IPS-NIHi7 (cell line): Measurements from ENCODE around the gene ATP5MG.

ENCODE experiments used
- DNase-seq: peaks from one replicate; pipeline ENCODE4 v3.0.0; 2012; ENCODE audit warnings: mixed read lengths; ENCODE audit errors: extremely low spot score

Gene ATP5MG

GRCh38 chr11:118441770-118442275 is 40.4 kb downstream of the ATP5MG start:
- DNase-seq, result no peak

DNA sequence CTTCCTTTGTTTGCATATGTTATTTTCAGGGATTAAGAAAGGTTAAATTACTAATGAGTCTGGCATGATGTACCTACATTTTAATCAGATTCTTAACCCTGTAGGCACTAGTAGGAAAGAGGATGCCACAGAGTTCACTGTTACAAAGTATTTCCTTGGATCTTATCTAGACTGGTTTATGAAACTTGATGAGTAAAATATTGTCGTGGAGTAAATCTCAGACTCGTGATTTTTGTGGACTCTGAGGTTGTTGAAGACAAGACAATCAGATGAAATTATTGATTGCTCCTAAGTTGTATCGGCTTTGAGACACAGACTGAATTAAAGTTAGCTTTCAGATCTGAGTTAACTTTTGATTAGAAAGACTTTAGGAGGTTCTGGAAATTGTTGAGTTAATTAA is 40.9 kb downstream of the ATP5MG start:
- no peak for DNase-seq

GRCh38 chr11:118442908-118443589 is 41.6 kb downstream of the ATP5MG start:
- DNase-seq, result no peak

DNA sequence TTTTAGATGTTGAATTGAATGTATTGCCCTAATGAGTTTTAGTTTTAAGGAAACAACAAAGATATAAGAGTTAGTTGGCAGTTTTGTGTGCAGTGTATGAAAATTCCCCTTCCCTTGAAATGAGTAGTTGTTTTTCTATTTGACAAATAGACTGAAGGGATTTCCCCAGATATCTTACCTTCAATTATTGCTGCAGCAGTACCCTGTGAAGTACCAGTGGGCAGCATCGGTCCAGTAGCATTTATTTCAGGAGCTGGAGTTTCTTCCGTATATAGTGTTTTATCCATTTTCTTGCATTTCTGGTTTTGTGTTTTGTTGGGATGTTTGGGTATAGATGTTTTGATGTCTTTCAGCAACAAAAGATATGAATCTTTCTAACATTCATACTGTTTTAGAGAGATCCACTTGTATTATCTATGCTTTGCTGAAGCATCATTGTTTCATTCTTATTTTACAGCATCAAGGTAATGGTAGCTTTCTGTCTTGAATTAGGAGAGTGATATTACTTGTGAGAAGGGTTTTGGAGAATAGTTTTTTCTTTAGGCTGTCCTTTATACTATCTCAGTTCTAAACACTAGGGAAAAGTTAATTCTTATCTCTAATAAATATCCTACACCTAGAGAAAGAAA is 42.3 kb downstream of the ATP5MG start:
- no peak for DNase-seq

GRCh38 chr11:118447423-118447822 is 46.0 kb downstream of the ATP5MG start:
- no peak for DNase-seq

DNA sequence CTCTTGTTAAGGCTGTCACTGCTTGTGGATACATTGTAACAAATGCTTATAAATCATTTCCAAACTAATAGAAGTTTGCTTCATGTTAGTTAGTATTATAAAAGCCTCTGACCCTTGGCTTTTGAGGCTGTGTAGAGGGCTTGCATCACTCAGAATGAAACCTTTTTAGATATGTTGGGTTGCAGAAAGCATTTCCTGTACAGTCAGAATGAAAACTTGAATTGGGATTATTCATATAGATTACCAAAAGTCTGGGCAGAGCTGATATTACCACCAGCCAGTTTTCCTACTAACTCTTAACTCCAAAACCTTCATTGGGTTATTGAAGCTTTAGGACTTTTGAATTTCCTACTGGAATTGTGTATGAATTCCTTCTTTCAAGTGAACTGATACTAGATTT is 46.9 kb downstream of the ATP5MG start:
- no peak for DNase-seq

DNA sequence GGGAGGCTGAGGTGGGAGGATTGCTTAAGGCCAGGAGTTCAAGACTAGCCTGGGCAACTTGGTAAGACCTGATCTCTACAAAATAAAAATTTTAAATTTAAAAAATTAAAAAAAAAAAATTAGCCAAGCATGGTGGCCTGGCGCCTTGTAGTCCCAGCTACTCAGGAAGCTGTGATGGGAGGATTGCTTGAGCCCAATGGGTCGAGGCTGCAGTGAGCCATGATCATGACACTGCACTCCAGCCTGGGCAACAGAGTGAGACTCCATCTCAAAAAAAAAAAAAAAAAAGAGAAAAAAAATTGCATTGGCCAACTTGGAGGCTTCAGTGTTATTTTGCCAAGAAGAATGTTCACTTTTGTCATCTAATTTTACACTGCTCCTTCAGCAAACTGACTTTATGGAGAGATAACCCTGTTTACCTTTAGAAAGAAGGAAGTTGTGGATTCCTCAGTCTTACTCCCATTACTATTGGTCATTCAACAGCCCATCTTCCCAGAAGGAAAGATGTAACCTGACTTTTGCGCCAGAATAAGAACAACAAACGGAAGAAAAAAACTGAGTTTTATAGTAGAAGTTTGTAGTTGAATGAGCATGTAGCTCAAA is 48.0 kb downstream of the ATP5MG start:
- no peak for DNase-seq

DNA sequence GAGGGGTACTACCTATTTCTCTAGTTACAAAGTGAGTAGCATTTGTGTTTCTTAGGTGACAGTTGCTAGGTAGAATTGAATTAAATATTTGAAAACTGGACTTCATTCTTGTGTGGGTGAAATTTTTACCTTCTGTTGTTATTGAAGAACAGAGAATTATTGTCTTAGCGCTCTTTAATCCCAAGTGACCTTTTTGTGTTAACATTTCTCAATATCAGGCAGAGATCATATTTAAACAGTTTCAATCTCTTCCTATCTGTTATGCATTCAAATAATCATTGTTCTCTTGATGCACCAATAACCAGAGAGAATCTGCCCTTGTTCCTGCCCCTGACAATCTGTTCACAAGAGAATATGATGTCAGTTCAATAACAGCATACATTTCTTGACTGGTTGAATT is 49.0 kb downstream of the ATP5MG start:
- DNase-seq, result no peak
